GM19351 (cell line): ENCODE data around the gene BANP.
"Not testable (repeated sequence)": the region's sequence is repeated elsewhere in the genome, so short reads cannot be mapped to it uniquely, and the experiment has no call there.

Experiments
- ATAC-seq: cut with Tn5 transposase; IDR thresholded peaks from one replicate; pipeline ENCODE4 v1.9.1; 2021; ENCODE audit warnings: mild to moderate bottlenecking, moderate library complexity; ENCODE audit not compliant: unreplicated experiment

BANP gene

DNA sequence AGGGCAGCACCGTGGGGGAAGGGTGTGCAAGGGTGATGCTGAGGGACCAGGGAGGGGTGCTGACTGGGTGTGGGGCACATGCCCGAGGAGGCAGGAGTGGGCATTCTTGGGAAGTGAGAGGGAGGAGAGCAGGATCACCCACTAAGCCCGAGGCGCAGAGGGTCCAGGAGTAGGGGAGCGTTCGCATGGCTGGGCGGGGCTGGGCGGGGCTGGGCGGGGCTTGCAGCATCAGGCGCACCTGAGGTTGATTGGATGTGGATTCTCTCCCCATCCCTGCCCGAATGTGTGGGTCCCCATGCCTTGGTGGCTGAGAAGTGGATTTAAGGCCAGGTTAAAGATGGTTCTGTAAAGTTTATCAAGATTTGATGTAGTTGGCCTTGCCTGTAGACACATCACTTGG lies 14.2 kb downstream of the BANP start:
- ATAC-seq: no peak

DNA sequence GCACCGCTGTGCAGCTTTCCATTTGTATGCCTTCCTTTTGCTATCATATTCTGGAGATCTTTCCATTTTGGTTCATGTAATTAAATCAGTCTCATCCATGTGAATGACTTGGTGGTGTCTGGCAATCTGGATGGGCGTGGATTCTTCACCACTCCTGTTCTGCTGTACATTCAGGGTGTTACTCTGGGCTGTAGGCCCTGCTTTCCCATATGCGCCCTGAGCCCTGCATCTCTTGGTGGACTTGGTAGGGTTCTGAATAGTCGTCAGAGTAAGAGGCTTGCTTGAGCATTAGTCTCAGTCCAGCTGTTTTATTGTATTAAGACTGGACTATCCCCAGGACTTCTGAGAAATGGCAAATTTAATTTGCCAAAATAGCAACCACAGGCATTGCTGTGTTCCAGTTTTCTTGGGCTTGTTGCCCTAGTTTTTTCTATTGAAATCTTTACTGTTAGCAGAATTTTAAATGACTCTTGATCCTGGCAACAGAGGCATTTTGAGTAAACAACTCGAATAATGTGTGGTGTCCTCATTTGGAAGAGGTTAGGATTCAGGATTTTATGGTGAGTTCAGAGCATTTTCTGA lies 14.9 kb downstream of the BANP start:
- ATAC-seq: no peak

- no peak for ATAC-seq
These were observed 15.5 kb downstream of the BANP start for GRCh38 chr16:87966685-87967185.

- no peak for ATAC-seq
These were observed 17.3 kb downstream of the BANP start for GRCh38 chr16:87968541-87968940.

DNA sequence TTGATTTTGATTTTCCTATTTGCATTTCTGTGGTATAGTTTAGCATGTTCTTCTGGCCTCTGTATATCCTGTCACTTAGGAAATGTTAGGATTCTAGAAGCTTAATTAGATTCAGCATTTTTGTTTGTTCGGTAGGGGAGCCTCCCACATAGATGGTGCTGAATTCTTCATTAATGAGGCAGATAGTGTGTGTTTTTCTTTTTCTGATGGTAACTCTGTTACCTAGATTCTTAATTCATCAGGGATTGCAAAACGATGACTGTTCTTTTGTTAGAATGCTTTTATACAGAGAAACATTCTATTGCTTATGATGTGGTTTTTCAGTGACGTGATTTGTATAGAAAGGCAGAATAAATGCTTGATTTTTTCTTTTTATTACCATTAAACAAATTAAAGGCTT lies 19.0 kb downstream of the BANP start:
- no peak for ATAC-seq

GRCh38 chr16:87971933-87972332 lies 20.7 kb downstream of the BANP start:
- ATAC-seq: no peak

DNA sequence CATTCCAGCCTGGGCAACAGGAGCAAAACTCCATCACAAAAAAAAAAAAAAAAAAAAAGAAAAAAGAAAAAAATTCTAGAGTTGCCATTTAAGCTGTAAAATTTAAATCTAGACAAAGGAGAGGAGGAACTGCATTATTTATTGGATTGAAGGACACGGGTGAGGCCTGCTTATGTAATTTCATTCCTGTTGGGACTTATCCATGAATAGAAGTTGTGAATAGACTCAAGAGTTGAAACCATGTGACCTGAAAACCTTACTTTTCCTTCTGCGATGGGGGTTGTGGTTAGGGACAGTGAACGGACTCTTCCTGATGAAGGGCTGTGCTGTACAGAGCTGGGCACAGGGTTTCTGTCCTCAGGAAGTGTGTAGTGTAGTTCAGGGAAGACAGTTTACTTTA lies 22.5 kb downstream of the BANP start:
- ATAC-seq: no peak

DNA sequence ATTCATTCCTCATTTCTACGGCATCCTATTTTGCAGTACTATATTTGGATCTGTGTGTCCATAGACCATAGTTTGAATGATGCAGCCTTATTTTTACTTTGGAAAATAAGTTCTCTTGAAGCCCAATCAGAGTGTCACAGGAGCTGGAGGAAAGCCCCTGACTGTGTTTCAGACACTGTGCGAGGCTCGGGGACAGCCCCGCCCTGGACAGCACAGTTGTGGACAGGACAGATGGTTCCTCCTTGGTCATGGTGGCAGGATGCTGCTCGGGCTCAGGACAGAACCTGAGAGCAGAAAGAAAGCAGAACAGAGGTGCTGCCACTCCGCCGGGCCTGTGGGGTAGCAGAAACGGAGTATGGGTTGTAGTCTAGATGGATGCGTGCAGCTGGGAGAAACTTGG lies 22.9 kb downstream of the BANP start:
- no peak for ATAC-seq

- ATAC-seq: no peak
These were observed 25.4 kb downstream of the BANP start for GRCh38 chr16:87976665-87977064.

GRCh38 chr16:87978127-87978526 lies 26.9 kb downstream of the BANP start:
- ATAC-seq: no peak

DNA sequence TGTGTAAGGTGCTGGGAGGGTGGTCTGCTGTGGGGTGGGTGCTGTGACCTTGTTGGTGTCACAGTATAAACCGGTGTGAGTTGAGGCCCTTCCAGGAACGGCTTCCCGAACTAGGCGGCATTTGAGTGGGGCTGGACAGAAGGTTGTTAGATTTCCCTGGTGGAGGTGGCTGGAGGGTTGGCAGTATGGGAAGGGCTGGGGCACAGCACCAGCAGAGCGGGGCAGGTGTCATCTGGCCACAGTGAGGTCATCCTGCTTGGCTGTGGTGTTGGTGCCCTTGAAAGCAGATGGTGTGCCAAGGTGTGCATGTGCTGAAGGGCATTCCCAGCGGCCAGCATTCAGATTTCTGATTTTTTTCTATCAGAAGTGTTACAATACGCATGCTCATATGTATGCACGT lies 28.1 kb downstream of the BANP start:
- no peak for ATAC-seq

GRCh38 chr16:87979911-87980630 lies 28.8 kb downstream of the BANP start:
- not testable (repeated sequence) for ATAC-seq

DNA sequence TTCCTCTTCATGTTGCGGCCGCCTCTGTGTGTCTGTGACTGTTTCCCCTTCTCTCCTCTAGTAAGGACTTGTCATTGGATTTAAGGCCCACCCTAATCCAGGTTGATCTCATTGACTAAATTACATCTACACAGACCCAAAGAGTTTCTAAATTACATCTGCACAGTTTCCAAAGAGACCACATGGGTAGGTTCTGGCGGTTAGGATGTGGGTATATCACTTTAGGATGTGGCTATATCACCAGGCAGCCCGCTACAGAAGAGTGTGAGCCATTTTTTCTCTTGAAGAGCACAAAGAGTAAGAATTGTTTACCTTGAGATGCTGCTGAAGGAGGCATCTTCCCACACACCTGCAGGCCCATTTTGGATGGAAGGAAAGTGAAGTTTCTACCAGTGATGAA lies 30.1 kb downstream of the BANP start:
- ATAC-seq: not testable (repeated sequence)

GRCh38 chr16:87982581-87983041 lies 31.4 kb downstream of the BANP start:
- ATAC-seq: no peak

- not testable (repeated sequence) for ATAC-seq
These were observed 32.0 kb downstream of the BANP start for GRCh38 chr16:87983072-87983736.

DNA sequence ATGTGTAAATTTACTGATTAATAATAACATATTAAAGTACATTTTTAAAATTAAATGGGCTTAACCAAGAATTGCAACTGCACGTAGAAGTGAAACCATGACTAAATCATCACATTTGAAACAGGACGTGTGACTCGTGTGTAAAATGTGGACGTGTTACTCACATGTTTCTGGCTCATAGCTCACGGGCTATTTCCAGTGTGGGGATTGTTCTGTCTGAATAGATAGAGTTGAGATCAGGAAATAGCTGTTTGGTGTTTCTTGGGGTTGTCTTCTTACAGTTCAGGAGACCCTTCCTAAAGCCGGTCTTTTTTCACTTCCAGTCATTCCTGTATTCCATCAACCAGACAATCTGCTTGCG lies 32.5 kb downstream of the BANP start:
- ATAC-seq: not testable (repeated sequence)

- ATAC-seq: not testable (repeated sequence)
These were observed 32.9 kb downstream of the BANP start for GRCh38 chr16:87984180-87984579.

DNA sequence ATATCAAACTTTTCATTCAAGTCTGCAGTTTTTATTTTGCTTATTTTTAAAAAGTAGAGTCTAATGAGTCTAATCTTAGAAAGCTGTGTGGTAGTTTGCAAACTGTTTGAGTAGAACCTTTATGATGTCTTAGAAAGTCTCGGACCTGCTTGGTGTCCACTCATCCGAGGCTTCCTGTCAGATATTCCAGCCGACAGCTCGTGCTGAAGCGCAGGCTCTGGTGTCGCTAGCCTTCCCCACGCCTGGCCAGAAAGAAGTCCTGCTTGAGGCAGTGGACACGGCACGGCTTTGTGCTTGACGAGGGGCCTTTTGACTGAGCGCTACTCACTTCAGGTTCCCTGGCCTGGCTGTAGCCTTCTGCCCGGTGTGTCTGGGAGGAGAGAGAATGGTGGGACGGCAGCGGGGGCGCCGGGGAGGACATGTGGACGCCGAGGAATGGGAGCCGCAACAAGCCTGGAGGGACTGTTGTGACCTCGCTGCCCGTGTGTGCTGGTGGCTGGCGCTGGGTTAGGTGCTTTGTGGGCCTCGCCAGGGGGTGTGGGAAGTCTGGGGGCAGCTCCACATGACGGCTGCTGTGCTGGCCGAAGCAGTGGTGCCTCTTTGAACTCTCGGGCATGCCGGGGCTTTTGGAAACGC lies 33.5 kb downstream of the BANP start:
- ATAC-seq: no peak

DNA sequence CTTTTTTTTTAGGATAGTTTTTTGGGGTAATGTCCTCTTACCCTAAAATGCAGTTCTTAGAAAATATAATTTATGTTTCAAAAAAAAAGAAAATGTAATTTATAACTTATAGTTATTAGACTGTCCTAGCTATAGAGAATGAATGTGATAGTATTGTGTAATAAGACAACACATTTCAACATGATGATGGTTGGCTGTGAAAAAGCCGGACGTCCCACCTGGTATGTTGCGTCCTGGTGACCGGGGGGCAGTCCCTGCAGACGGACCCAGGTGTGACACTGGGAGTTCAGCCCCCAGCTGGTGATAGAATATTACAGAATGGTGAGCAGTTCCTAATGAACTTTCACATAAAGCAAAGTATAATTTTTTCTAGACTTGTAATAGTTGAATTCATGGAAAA lies 34.3 kb downstream of the BANP start:
- not testable (repeated sequence) for ATAC-seq

DNA sequence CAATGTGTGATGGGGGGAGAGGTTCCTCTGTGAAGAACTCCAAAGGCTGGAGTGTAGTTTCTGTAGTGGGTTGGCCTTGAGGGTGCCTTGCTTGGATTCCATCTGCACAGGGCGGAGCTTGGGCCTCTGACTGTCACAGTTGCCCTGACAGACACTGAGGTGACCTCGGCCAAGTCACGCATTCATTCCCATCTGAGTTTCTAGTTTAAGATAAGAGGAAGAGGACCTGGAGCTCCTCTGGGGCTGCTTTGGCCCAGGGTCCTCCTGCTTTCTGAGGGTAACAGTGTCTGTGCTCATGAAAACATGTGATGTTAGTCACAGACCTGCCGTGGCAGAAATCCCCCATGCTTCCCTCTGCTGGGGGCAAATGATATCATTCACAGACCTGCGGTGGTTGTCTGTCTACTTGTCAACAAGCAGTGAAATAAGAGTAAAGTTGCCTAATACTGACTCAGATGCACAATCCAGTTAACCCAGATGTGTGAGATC lies 35.2 kb downstream of the BANP start:
- not testable (repeated sequence) for ATAC-seq

DNA sequence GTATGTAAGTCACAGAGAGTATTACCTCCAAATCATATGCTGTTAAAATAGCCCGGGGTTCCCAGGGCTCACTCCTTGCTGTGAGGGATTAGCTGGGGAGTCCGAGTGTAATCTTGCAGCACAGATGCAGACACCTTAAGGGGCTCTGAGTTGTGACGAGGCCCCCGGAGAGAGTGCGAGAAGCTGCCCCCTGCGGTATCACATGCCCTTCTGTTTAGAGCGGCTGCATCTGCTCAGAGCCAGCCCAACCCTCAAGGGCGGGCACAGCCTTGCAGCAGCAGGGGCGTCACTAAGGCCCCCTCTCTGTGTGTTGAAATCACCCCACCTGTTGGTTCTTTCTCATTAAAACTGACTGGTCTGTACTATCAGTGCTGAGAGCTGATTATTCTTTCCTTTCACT lies 37.4 kb downstream of the BANP start:
- not testable (repeated sequence) for ATAC-seq
